ENCODE results near the gene SEPHS1. TPM values are rescaled to one million over a fixed set of nuclear protein-coding genes. Genes with fewer than 3 reads are reported as not detected.

Gene SEPHS1
- total and polyA plus RNA-seq, 2 of the 8 experiments (the other 6 are each of a cell fraction or from before 2014, with no cell fraction given), result 270 to 683 TPM

DNA sequence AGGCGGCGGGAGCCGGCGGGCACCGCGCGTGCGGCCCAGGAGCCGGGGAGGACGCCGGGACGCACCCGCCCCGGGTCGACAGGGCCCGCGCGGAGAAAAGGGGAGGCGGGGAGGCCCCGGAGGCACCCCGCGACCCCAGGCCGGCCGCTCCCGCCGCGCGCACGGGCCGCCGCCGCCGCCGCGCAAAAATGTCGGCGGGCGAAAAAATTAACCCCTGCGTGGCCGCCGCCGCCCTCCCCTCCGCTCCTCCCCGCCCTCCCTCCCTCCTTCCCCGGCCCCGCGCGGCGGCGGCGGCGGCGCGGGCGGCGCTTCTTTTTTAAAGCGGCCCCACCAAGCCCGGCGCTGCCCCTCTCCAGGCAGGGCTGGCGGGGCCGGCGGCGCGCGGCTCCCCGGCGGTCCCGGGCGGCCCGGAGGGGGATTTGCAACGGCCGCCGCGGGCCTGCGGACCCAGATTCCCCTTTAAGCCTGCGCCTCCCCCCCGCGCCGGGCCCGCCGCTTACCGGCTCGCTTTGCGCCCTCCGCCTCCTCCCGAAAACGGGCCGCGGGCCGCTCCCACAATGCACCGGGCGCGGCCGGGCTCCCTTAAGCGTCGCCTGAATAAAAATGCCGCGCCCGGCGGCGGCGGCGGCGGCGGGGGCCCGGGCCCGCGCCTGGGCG is 465 bp downstream of the SEPHS1 start (continued):
- TF ChIP-seq, protein P1, sequence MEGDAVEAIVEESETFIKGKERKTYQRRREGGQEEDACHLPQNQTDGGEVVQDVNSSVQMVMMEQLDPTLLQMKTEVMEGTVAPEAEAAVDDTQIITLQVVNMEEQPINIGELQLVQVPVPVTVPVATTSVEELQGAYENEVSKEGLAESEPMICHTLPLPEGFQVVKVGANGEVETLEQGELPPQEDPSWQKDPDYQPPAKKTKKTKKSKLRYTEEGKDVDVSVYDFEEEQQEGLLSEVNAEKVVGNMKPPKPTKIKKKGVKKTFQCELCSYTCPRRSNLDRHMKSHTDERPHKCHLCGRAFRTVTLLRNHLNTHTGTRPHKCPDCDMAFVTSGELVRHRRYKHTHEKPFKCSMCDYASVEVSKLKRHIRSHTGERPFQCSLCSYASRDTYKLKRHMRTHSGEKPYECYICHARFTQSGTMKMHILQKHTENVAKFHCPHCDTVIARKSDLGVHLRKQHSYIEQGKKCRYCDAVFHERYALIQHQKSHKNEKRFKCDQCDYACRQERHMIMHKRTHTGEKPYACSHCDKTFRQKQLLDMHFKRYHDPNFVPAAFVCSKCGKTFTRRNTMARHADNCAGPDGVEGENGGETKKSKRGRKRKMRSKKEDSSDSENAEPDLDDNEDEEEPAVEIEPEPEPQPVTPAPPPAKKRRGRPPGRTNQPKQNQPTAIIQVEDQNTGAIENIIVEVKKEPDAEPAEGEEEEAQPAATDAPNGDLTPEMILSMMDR (IDR thresholded peaks at IDR 0.05; ENCODE audit: control extremely low read depth in 1 of 3, insufficient read depth in 1 of 3, low read depth in 1 of 3, low read length in 3 of 3), result no peak
- no peak; the same call in none of the 2 replicates for TF ChIP-seq POLR2AphosphoS5 (IDR thresholded peaks at IDR 0.05; ENCODE audit: low read depth, low read length)

Measured in H1 (cell line).